ENCODE results near the gene ARMH1.

ARMH1 gene

GRCh38 chr1:44674113-44675000 is at the start of gene ARMH1, which contains the start of gene TMEM53:
Gene ARMH1 (plus strand): TSS chr1:44674714. CDS start chr1:44689698, 14,984 bp downstream.
Gene TMEM53 (minus strand): TSS chr1:44674481. CDS start chr1:44674391, 90 bp downstream.
- peak; percentile 97 for DNase-seq (ENCODE audit: low read depth, low spot score)

GRCh38 chr1:44625348-44625747 is 49.2 kb upstream of the ARMH1 start:
- DNase-seq (ENCODE audit: low read depth, low spot score): no peak

GRCh38 chr1:44628962-44629756 is 45.4 kb upstream of the ARMH1 start:
- DNase-seq (ENCODE audit: low read depth, low spot score): no peak

GRCh38 chr1:44630116-44630515 is 44.4 kb upstream of the ARMH1 start:
- no peak for DNase-seq (ENCODE audit: low read depth, low spot score)

- DNase-seq (ENCODE audit: low read depth, low spot score): no peak
These were observed 43.2 kb upstream of the ARMH1 start for GRCh38 chr1:44631333-44631646.

- peak; percentile 82 for DNase-seq (ENCODE audit: low read depth, low spot score)
These were observed 42.6 kb upstream of the ARMH1 start for GRCh38 chr1:44631647-44632539.

- no peak for DNase-seq (ENCODE audit: low read depth, low spot score)
These were observed 41.9 kb upstream of the ARMH1 start for GRCh38 chr1:44632598-44632997.

- DNase-seq (ENCODE audit: low read depth, low spot score): no peak
These were observed 39.8 kb upstream of the ARMH1 start for GRCh38 chr1:44634606-44635189.

GRCh38 chr1:44635439-44635838 is 39.1 kb upstream of the ARMH1 start:
- DNase-seq (ENCODE audit: low read depth, low spot score): no peak

- DNase-seq (ENCODE audit: low read depth, low spot score): no peak
These were observed 38.3 kb upstream of the ARMH1 start for GRCh38 chr1:44636083-44636687.

- no peak for DNase-seq (ENCODE audit: low read depth, low spot score)
These were observed 37.6 kb upstream of the ARMH1 start for GRCh38 chr1:44636688-44637598.

GRCh38 chr1:44637702-44638411 is 36.7 kb upstream of the ARMH1 start:
- no peak for DNase-seq (ENCODE audit: low read depth, low spot score)

GRCh38 chr1:44640200-44640853 is 34.2 kb upstream of the ARMH1 start:
- DNase-seq (ENCODE audit: low read depth, low spot score): no peak

- DNase-seq (ENCODE audit: low read depth, low spot score): no peak
These were observed 33.1 kb upstream of the ARMH1 start for GRCh38 chr1:44641126-44642102.

GRCh38 chr1:44642255-44642654 is 32.3 kb upstream of the ARMH1 start:
- DNase-seq (ENCODE audit: low read depth, low spot score): no peak

GRCh38 chr1:44642925-44643324 is 31.6 kb upstream of the ARMH1 start:
- DNase-seq (ENCODE audit: low read depth, low spot score): no peak

GRCh38 chr1:44643721-44644334 is 30.7 kb upstream of the ARMH1 start:
- DNase-seq (ENCODE audit: low read depth, low spot score): no peak
